22Rv1 (cell line): Measurements from ENCODE around the gene KRT77.

Experiments used
- CTCF ChIP-seq: fragments of 450-650 bp; IDR thresholded peaks from 2 replicates; pipeline ENCODE4 v1.5.1; 2017; ENCODE audit warnings: mild to moderate bottlenecking
- ZFX ChIP-seq: fragments of 450-650 bp; IDR thresholded peaks from 2 replicates; pipeline ENCODE4 v1.6.1; 2017; ENCODE audit warnings: antibody characterized with exemption, borderline replicate concordance

- TF ChIP-seq CTCF (no peak), ZFX (no peak)
These were observed 13.4 kb downstream of the KRT77 start for GRCh38 chr12:52689936-52690335.
